Heart right ventricle (tissue), 16 donors: ENCODE results near the gene NELL2. TPM values are rescaled to one million over a fixed set of nuclear protein-coding genes. Genes with fewer than 3 reads are reported as not detected.
"Not testable (repeated sequence)": the region's sequence is repeated elsewhere in the genome, so short reads cannot be mapped to it uniquely, and the experiment has no call there.

Experiments
- ATAC-seq, 8 donors: fragments of 200-7000 bp; cut with Tn5 transposase; one replicate each; pipeline ENCODE4 v1.9.1; 2020; ENCODE audit warnings: mild to moderate bottlenecking in 8 of 8, moderate library complexity in 8 of 8, moderate number of reproducible peaks in 1 of 8
- DNase-seq, 2 donors: peaks; one replicate each; pipeline ENCODE4 v3.0.0-alpha.2; 2020
- H3K27ac ChIP-seq, 10 donors: fragments of 200-600 bp; sonication (generic) in 2 of 10; one replicate each; pipeline versions ENCODE4 v1.5.0 to v1.8.0; 2020 to 2022; ENCODE audit warnings: mild to moderate bottlenecking in 3 of 10
- H3K27me3 ChIP-seq, 7 donors: fragments of 200-600 bp; one replicate each; pipeline ENCODE4 v1.8.0; 2021 to 2022; ENCODE audit warnings: mild to moderate bottlenecking in 2 of 7
- H3K36me3 ChIP-seq, 9 donors: fragments of 200-600 bp; sonication (generic) in 1 of 9; one replicate each; pipeline versions ENCODE4 v1.5.0 to v1.8.0; 2020 to 2022; ENCODE audit warnings: mild to moderate bottlenecking in 2 of 9
- H3K4me1 ChIP-seq, 9 donors: fragments of 200-600 bp; sonication (generic) in 1 of 9; one replicate each; pipeline versions ENCODE4 v1.5.0 to v1.8.0; 2020 to 2022; ENCODE audit warnings: mild to moderate bottlenecking in 4 of 9
- H3K4me3 ChIP-seq, 10 donors: fragments of 200-600 bp; sonication (generic) in 2 of 10; one replicate each; pipeline versions ENCODE4 v1.5.0 to v1.8.0; 2020 to 2022; ENCODE audit warnings: mild to moderate bottlenecking in 7 of 10, moderate library complexity in 2 of 10
- H3K9me3 ChIP-seq, 11 donors: fragments of 200-600 bp in 10 of 11; sonication (generic) in 2 of 11; one replicate each; pipeline versions ENCODE4 v1.5.0 to v1.8.0; 2013 to 2022; ENCODE audit warnings: mild to moderate bottlenecking in 2 of 11, control low read depth in 1 of 11, moderate library complexity in 1 of 11
- CTCF ChIP-seq, 9 donors: fragments of 200-600 bp; sonication (generic) in 2 of 9; IDR thresholded peaks; one replicate each; pipeline versions ENCODE4 v1.5.0 to v1.8.0; 2021 to 2022; ENCODE audit warnings: antibody characterized with exemption in 9 of 9, mild to moderate bottlenecking in 5 of 9, moderate library complexity in 1 of 9
- WGBS, 2 donors: extraction: QIAGEN DNeasy Blood & Tissue Kit; methylation state at CpG; one replicate each; pipeline ENCODE4 v1.1.7; 2013; ENCODE audit warnings: inconsistent platforms in 1 of 2; 5-methylcytosine and 5-hydroxymethylcytosine counted together
- intact Hi-C, 10 donors: fragments of 100-400 bp; cut with DNase I; formaldehyde crosslinking; loops; one replicate each; pipeline versions ENCODE4 v1.11.1 to v1.14.2; 2022
- polyA plus RNA-seq, 2 donors: library from polyadenylated mRNA; stranded (reverse); fragments of 200-250 nt; gene quantifications; one replicate each; pipeline ENCODE4 v1.2.3, GENCODE V29; 2013
- total RNA-seq, 10 donors: library from RNA; stranded (reverse); fragmentation: NEBNext Ultra II Directional in 3 of 10; extraction: Animal tissue kit (Norgen Biotek cat#: 25700) in 3 of 10; gene quantifications; one replicate each; pipeline versions ENCODE4 v1.2.1 to v1.2.4, GENCODE V29; 2021 to 2023
- donor health status: Arrhythmogenic right ventricular cardiomyopathy.
- donor health status: ischemic (EF 13 %, LVEDD 7.1; RV severe dilation, severe dysfunction).
- donor health status: healthy with polysubstance abuse.
- donor health status: DM: no; HTN: yes; CAD: no.
- donor health status: DM: no; HTN: no; CAD: no.
- donor health status: ischemic (EF 25% LVEDD 6.9; RV normal size, moderate dysfunction).
- donor health status: ischemic (EF 25% LVEDD 5.7; RV mildly dilated, moderate dysfunction).
- donor health status: healthy.
- donor health status: DM: yes; HTN: yes; CAD: no.
- donor health status: Ischemic cardiomyopathy.
- donor health status: ischemic (EF 35%, LVEDD 5.7; RV mildly dilated, moderate dysfunction).
- donor health status: nonischemic (EF 11% LVEDD 7.7; RV severe dilation, severe dysfunction).
- donor health status: DM: yes; HTN: yes; CAD: no.
- donor health status: PGD.
- donor health status: ischemic (EF 29% LVEDD 5.4; RV normal size, mild dysfunction).
- donor health status: nonischemic (EF 23%, LVEDD 6.1; RV moderate dilation, normal function).

Gene NELL2
- total and polyA plus RNA-seq, 12 donors: 0.06 to 2.8 (median 0.46) TPM; not detected in 3

- WGBS, 2 donors: 25 to 33% methylated on average over 2 of the region's 2 CpGs
- Histone ChIP-seq H3K4me3 (no peak overlapping the region), H3K36me3 (no peaks in the 10 kb centered on the region), H3K9me3 (no peaks in the 10 kb centered on the region), H3K27me3 (peaks cover 0 to 3% (median 0%) of the 10 kb centered on the region in 7 donors), H3K4me1 (no peaks in the 10 kb centered on the region), H3K27ac (no peak overlapping the region)
- ATAC-seq (no peak), DNase-seq (no peak)
- intact Hi-C loops: no loop called here
- TF ChIP-seq CTCF (IDR thresholded peaks at IDR 0.05): no peak
Measured at GRCh38 chr12:44697511-44697910, 178.6 kb downstream of the NELL2 start.

GRCh38 chr12:44696542-44696941 lies 179.6 kb downstream of the NELL2 start:
- Histone ChIP-seq H3K27me3 (no peaks in the 10 kb centered on the region), H3K27ac (no peak overlapping the region), H3K4me1 (no peaks in the 10 kb centered on the region), H3K9me3 (no peaks in the 10 kb centered on the region), H3K4me3 (no peak overlapping the region), H3K36me3 (no peaks in the 10 kb centered on the region)
- no peak for ATAC-seq
- TF ChIP-seq CTCF (IDR thresholded peaks at IDR 0.05): no peak
- no peak for DNase-seq
- intact Hi-C loops: no loop called here

GRCh38 chr12:44694017-44694416 lies 182.1 kb downstream of the NELL2 start:
- no peak overlapping the region for H3K27ac ChIP-seq
- H3K4me1 ChIP-seq: no peaks in the 10 kb centered on the region
- H3K9me3 ChIP-seq: no peaks in the 10 kb centered on the region
- DNase-seq: no peak
- H3K4me3 ChIP-seq: no peak overlapping the region
- no peaks in the 10 kb centered on the region for H3K36me3 ChIP-seq
- intact Hi-C loops: no loop called here
- 73 to 75% methylated on average over 4 of the region's 4 CpGs for WGBS, 2 donors
- ATAC-seq: no peak
- H3K27me3 ChIP-seq: no peaks in the 10 kb centered on the region
- no peak for TF ChIP-seq CTCF (IDR thresholded peaks at IDR 0.05)

GRCh38 chr12:44689587-44689986 lies 186.5 kb downstream of the NELL2 start:
- Histone ChIP-seq H3K4me1 (no peaks in the 10 kb centered on the region), H3K4me3 (no peak overlapping the region), H3K27ac (no peak overlapping the region), H3K9me3 (peaks cover 0 to 13% (median 0%) of the 10 kb centered on the region in 11 donors), H3K36me3 (no peaks in the 10 kb centered on the region), H3K27me3 (no peaks in the 10 kb centered on the region)
- intact Hi-C loops: no loop called here
- ATAC-seq (no peak), DNase-seq (no peak)
- WGBS, 2 donors: 78 to 87% methylated on average over 3 of the region's 3 CpGs
- no peak for TF ChIP-seq CTCF (IDR thresholded peaks at IDR 0.05)

- intact Hi-C loops, H3K4me1 ChIP-seq, H3K36me3 ChIP-seq, H3K4me3 ChIP-seq, DNase-seq, ATAC-seq, H3K27ac ChIP-seq, H3K27me3 ChIP-seq: not testable (repeated sequence)
- H3K9me3 ChIP-seq: peaks cover 0 to 20% (median 0%) of the 10 kb centered on the region in 11 donors
- 93 to 94% methylated on average over 22 of the region's 22 CpGs for WGBS, 2 donors
Measured at GRCh38 chr12:44686821-44687432, 189.2 kb downstream of the NELL2 start.
